Activated naive CD4-positive, alpha-beta T cell (primary cell): ENCODE measurements around the gene PNPLA6.

ENCODE experiments used
- DNase-seq, 4 experiments: peaks; one replicate each; lab custom pipeline; 2025; lab: John Stamatoyannopoulos, UW

The PNPLA6 gene

DNA sequence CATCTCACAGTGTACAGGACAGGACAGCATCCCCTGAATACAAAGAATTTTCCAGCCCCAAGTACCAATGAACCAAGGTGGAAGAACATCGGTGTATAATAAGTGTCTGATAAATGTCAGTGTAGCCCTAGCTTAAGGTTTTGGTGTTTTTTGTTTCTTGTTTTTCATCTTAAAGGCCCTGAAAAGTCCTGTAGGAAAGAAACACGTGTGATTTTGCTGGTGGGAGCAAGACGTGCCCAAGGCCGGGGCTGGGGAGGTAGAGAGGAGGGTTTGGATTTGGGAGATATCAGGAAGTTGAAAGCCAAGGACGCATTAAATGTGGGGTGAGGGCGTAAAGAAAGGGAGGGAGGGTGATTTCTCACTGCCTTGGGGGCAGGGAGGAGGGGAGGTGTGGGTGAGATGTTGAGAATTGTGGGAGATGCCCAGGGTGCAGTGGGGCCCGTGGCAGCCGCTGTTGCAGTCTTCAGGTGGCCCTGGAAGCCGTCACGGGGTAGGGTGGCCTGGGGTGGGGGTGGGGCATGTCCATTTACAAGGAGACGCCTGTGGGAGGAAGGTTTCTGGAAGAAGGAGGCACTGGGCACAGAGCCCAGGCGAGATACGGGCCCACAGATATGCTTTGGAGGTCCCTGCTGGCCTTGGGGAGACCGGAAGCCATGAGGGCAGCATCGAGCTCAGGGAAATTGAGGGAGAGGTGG is 66.9 kb downstream of the PNPLA6 start:
- no peak for DNase-seq

DNA sequence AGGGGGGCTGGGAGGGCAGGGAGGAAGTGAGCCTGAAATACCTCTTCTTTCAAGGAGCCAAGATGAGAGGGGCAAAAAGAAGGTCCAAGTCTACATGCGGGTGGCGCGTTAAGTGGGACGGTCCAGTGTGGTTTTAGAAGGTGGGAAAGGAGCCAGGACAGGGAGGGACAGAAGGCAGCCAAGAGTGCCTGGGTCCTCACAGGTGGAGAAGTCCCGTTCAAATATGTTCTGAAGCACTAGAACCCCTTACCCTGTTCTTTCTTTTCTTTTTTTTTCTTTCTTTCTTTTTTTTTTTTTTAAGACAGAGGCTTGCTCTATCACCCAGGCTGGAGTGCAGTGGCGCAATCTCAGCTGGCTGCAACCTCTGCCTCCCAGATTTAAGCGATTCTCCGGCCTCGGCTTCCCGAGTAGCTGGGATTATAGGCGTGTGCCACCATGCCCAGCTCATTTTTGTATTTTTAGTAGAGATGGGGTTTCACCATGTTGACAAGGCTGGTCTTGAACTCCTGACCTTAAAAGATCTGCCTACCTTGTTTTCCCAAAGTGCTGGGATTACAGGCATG is 67.5 kb downstream of the PNPLA6 start:
- DNase-seq: no peak

DNA sequence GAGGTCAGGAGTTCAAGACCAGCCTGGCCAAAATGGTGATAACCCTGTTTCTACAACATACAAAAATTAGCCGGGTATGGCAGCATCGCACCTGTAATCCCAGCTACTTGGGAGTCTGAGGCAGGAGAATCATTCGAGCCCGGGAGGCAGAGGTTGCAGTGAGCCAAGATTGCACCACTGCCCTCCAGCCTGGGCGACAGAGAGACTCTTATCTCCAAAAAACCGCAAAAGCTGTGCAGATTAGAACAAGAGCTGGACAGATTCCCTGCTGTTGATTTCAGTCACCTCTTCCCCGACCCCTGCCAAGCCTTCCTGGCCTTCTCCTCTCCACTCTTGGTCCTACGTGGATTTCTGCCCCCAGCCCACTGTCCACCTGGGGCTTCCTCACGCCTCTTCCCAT is 68.4 kb downstream of the PNPLA6 start:
- DNase-seq: no peak

DNA sequence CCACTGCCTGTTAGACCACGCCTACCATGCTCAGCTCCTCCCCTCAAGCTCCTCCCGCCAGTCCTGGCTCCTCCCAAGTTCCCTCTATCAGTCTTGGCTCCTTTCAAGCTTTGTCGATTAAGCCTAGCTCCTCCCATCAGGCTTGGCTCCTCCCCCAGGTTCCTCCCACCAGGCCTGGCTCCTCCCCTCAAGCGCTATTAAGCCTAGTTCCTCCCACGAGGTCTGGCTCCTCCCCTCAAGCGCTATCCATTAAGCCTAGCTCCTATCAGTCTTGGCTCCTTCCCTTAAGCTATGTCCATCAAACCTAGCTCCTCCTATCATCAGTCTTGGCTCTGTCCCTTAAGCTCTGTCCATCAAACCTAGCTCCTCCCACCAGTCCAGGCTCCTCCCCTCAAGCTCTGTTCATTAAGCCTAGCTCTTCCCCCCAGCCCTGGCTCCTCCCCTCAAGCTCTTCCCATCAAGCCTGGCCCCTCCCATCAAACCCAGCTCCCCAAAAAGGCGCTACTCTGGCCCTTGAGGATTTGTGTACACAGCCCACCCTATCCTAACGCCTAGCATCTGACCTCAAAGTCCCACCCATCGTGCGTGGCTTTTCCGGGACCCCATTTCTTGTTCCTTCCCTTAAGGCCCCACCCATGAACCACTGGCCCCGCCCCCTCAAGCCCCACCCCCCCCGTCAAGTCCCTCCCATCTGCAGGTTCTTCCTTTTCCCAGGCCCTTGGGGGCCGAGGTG is 70.1 kb downstream of the PNPLA6 start:
- no peak for DNase-seq

DNA sequence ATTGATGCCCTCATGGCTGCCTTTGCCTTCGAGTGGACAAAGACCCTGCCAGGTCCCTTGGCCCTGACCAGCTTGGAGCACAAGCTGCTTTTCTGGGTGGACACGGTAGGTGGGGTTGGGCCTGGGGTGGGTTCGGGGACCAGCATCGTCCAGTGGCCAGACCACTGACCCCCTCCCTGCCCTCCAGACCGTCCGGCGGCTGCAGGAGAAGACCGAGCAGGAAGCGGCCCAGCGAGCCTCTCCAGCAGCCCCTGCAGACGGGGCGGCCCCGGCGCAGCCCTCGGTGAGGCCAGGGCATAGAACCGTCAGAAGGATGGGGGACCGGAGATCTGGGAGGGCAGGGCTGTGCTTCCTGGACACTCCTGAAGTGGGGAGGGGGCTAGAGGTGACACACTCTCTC is 70.8 kb downstream of the PNPLA6 start:
- no peak for DNase-seq

DNA sequence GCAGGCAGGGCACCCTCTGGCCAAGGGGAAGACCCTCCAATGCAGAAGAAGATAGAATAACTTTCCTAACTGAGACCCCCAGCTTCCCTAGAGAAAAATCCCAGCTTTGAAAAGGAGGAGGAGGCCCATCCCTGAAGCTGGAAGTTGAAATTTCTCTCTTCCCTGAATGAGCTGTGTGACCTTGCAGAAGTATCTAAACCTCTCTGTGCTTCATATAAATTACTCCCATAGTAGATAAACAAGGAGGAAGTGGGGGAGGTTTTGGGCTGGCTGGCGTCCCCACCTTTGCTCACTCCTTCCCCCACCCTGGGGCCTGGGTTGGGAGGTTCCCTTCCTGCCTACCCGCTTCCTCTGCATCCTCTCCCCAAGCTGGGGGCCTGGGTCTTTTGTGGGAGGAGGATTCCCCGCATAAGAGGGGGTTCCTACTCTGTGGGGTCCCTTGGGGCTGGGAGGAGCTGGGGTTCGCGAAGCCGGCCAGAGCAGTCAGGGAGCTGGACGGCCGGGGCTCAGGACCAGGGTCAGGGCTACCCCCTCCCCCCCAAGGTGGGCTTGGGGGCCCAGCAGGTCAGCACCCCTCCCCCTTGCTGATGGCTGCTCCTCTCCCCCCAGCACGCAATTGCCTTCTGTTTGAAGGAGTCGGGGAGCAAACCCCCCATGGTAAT is 71.8 kb downstream of the PNPLA6 start:
- DNase-seq: no peak

DNA sequence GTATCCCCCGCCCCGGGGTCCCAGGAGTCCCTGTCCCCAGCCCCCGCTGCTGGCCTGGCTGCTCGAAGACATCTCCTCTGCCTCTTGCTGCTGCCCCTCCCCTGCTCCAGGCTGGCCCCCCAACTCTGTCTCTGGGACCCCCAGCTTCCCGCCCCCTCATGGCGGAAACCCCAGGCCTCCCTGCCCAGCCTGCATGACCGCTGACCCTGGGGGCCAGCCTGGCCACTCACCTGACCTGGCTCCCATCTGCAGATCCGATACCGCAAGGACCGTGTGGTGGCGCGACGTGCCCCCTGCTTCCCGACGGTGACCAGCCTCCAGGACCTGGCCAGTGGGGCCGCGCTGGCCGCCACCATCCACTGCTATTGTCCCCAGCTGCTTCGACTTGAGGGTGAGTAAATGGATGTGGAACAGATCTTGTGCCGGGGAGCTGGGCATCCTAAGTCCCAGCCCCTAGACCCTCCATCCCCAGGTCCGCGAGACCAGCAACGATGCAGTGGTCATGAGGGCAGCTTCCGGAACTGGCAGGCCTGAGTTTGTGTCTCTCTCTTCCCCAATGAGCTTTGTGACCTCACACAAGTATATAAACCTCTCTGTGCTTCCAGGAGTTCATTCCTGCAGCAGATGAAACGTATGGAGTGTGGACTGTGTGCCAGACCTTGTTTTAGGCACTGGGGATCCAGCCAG is 72.5 kb downstream of the PNPLA6 start:
- DNase-seq: no peak

DNA sequence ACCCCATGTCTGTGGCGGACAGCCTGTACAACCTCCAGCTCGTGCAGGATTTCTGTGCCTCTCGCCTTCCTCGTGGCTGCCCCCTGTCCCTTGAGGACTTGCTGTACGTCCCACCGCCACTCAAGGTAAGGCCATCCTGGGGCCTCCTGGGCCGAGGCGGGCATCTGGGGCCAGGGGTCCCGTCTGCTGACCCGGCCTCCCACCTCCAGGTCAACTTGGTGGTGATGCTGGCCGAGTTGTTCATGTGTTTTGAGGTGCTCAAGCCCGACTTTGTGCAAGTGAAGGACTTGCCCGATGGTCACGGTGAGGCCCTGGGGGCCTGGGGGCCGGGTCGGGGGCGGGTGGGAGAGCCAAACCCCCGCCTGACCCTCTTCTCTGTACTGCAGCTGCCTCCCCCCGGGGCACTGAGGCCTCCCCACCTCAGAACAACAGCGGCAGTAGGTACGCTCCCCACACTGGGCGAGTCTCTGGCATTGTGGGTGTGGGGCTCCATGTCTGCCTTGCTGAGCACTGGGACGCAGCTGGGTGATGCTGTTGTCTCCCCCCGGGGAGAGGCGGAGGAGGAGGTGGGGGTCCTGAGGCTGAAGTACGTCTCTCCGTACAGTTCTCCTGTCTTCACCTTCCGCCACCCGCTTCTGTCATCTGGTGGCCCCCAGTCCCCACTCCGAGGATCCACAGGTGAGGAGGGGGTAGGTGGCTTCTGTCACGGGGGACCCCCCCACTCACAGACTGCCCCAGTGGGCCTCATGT is 75.1 kb downstream of the PNPLA6 start:
- no peak for DNase-seq
